ENCODE measurements around the gene LCN1.

Gene LCN1

DNA sequence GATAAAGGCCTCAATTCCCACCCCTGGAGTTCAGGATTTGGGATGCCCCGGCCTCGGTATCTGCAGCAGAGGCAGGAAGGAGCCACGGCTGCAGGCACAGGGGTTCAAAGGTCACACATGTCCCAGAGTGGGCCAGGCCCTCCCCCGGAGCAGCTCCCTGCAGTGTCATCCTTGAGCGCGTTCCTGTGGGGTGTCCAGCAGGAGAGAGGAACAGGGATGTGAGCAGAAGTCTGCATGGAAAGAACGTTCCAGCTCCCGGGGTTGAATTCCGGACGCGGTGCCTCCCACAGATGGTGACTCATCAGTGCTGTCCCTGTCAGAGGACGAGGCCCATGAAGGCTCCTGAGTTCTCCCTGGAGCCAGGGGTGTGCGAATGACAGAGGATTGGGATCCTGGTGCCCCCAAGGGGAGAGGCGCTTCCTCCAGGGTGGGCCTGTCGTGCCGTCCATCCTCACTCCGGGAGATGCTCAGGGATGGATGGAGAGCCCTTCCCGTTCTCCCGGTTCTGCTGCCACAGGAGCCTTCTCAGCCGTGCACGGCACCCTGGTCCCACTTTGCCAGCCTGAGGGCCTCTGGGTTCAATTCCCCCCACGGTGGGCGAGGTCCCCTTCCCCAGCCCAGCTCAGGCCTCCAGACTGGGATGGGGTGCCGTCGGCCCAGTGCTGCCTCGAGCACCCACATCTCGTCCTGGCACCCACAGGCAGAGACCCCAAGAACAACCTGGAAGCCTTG is 3.1 kb downstream of the LCN1 start:
- Histone ChIP-seq H3K27ac (replicated peaks) (no peak overlapping the region), H3K27me3 (ENCODE audit: insufficient read depth, poor library complexity, severe bottlenecking) (peaks cover 2% of the 10 kb centered on the region), H3K4me3 (replicated peaks; ENCODE audit: insufficient read depth, low read length) (no peak overlapping the region)
- no peak for DNase-seq (ENCODE audit: low read depth in 1 of 2, low spot score in 1 of 2)
- TF ChIP-seq, protein P1, sequence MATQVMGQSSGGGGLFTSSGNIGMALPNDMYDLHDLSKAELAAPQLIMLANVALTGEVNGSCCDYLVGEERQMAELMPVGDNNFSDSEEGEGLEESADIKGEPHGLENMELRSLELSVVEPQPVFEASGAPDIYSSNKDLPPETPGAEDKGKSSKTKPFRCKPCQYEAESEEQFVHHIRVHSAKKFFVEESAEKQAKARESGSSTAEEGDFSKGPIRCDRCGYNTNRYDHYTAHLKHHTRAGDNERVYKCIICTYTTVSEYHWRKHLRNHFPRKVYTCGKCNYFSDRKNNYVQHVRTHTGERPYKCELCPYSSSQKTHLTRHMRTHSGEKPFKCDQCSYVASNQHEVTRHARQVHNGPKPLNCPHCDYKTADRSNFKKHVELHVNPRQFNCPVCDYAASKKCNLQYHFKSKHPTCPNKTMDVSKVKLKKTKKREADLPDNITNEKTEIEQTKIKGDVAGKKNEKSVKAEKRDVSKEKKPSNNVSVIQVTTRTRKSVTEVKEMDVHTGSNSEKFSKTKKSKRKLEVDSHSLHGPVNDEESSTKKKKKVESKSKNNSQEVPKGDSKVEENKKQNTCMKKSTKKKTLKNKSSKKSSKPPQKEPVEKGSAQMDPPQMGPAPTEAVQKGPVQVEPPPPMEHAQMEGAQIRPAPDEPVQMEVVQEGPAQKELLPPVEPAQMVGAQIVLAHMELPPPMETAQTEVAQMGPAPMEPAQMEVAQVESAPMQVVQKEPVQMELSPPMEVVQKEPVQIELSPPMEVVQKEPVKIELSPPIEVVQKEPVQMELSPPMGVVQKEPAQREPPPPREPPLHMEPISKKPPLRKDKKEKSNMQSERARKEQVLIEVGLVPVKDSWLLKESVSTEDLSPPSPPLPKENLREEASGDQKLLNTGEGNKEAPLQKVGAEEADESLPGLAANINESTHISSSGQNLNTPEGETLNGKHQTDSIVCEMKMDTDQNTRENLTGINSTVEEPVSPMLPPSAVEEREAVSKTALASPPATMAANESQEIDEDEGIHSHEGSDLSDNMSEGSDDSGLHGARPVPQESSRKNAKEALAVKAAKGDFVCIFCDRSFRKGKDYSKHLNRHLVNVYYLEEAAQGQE (IDR thresholded peaks at IDR 0.05; ENCODE audit: insufficient replicate concordance, low read depth): no peak
- TF ChIP-seq POLR2AphosphoS5 (IDR thresholded peaks at IDR 0.05; ENCODE audit: low read depth) (no peak), SPI1 (IDR thresholded peaks at IDR 0.05; ENCODE audit: borderline replicate concordance, low read depth) (no peak), GABPA (IDR thresholded peaks at IDR 0.05; ENCODE audit: low read depth) (no peak)
- TF ChIP-seq, protein P2, sequence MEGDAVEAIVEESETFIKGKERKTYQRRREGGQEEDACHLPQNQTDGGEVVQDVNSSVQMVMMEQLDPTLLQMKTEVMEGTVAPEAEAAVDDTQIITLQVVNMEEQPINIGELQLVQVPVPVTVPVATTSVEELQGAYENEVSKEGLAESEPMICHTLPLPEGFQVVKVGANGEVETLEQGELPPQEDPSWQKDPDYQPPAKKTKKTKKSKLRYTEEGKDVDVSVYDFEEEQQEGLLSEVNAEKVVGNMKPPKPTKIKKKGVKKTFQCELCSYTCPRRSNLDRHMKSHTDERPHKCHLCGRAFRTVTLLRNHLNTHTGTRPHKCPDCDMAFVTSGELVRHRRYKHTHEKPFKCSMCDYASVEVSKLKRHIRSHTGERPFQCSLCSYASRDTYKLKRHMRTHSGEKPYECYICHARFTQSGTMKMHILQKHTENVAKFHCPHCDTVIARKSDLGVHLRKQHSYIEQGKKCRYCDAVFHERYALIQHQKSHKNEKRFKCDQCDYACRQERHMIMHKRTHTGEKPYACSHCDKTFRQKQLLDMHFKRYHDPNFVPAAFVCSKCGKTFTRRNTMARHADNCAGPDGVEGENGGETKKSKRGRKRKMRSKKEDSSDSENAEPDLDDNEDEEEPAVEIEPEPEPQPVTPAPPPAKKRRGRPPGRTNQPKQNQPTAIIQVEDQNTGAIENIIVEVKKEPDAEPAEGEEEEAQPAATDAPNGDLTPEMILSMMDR (IDR thresholded peaks at IDR 0.05; ENCODE audit: insufficient read depth, low read length): no peak

DNA sequence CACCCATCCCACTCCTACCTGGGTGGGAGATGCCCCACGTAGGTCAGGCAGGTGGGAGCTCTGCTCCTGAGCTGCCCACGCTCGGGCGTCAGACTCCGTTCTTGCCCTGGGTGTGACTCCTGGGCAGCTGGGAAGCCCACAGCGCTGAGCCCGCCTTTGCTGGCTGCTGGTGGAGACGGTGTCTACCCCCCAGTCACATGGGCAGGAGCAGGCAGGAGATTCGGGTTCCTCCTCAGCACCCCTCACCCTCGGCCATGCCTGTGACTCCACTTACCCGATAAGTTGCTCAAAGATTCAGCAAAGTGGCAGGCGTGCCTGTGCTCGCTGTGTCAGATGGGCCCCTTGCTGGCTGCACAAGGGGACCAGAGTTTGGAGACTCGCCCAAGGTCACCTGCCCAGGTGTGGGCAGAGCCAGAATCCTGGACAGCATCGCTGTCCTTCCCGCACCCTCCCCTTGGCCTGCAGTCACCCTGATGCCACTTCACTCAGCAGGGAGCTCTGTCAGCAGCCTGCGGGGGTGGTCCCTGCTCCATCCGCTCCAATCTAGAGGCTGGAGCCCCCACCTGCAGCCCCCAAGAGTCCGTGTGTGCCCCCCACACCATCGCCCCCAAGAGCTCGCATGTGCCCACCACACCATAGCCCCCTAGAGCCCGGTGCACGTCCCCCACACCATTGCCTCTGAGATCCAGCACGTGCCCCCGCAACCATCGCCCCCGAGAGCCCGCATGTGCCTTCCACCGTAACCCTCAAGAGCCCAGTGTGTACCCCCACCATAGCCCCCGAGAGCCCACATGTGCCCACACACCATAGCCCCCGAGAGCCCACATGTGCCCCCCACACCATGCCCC is 4.2 kb downstream of the LCN1 start:
- H3K27me3 ChIP-seq (ENCODE audit: insufficient read depth, poor library complexity, severe bottlenecking): peaks cover 2% of the 10 kb centered on the region
- no peak overlapping the region for H3K27ac ChIP-seq (replicated peaks)
- H3K4me3 ChIP-seq (replicated peaks; ENCODE audit: insufficient read depth, low read length): no peak overlapping the region
- no peak for DNase-seq (ENCODE audit: low read depth in 1 of 2, low spot score in 1 of 2)
- no peak for TF ChIP-seq SPI1 (IDR thresholded peaks at IDR 0.05; ENCODE audit: borderline replicate concordance, low read depth)
- TF ChIP-seq POLR2AphosphoS5 (IDR thresholded peaks at IDR 0.05; ENCODE audit: low read depth): no peak
- no peak for TF ChIP-seq GABPA (IDR thresholded peaks at IDR 0.05; ENCODE audit: low read depth)
- TF ChIP-seq, protein P1 (IDR thresholded peaks at IDR 0.05; ENCODE audit: insufficient replicate concordance, low read depth): no peak
- TF ChIP-seq, protein P2 (IDR thresholded peaks at IDR 0.05; ENCODE audit: insufficient read depth, low read length): no peak

DNA sequence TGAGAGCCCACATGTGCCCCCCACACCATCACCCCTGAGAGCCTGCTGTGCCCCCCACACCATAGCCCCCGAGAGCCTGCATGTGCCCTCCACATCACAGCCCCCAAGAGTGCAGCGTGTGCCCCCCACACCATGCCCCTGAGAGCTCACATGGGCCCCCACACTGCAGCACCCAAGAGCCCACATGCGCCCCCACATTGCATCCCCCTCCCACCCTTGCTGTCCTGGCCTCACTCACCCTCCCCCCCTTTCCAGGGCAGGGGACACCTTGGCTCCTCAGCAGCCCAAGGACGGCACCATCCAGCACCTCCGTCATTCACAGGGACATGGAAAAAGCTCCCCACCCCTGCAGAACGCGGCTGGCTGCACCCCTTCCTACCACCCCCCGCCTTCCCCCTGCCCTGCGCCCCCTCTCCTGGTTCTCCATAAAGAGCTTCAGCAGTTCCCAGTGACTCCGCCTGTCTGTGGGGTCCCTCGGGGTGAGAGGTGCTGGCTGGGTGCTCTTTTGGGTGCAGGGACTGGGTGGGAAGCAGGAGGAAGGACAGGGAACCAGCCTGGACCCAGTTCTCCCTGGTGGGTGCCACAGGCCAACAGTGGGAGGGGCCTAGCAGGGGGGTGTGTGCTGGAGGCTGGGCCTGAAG is 5.0 kb downstream of the LCN1 start:
- H3K4me3 ChIP-seq (replicated peaks; ENCODE audit: insufficient read depth, low read length): no peak overlapping the region
- no peak overlapping the region for H3K27ac ChIP-seq (replicated peaks)
- no peak for DNase-seq (ENCODE audit: low read depth in 1 of 2, low spot score in 1 of 2)
- peaks cover 2% of the 10 kb centered on the region for H3K27me3 ChIP-seq (ENCODE audit: insufficient read depth, poor library complexity, severe bottlenecking)
- TF ChIP-seq, protein P1 (IDR thresholded peaks at IDR 0.05; ENCODE audit: insufficient replicate concordance, low read depth): no peak
- TF ChIP-seq, protein P2 (IDR thresholded peaks at IDR 0.05; ENCODE audit: insufficient read depth, low read length): no peak
- TF ChIP-seq SPI1 (IDR thresholded peaks at IDR 0.05; ENCODE audit: borderline replicate concordance, low read depth) (no peak), POLR2AphosphoS5 (IDR thresholded peaks at IDR 0.05; ENCODE audit: low read depth) (no peak), GABPA (IDR thresholded peaks at IDR 0.05; ENCODE audit: low read depth) (no peak)

Measured in HL-60 (cell line).